ENCODE data around the gene CASKIN1.

CASKIN1 gene

DNA sequence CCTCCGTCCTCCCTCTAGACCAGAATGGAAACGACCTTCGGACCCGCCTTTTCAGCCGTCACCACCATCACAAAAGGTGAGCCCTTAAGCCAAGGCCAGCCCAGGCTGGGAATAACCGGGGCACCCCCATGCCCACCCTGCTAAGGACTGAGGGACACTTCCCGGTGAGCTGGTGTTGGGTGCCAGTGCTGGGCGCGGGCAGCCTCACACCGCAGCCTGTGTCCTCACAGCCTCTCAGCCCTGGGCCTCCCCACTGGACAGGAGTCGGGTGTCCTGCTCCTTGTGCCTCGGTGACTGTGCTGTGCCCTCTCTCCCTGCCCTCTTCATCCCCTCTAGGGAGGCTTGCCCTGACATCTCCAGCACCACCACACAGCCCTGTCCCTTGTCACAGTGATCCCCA lies 30.5 kb downstream of the CASKIN1 start:
- Histone ChIP-seq H3K79me2 (ENCODE audit: insufficient read depth, low read length) (peaks cover 50% of the 10 kb centered on the region), H3K4me2 (ENCODE audit: insufficient read depth, low read length) (no peak overlapping the region), H4K20me1 (ENCODE audit: insufficient read depth, low read length) (peaks cover 41% of the 10 kb centered on the region), H3K27me3 (ENCODE audit: insufficient read depth, low read length, poor library complexity) (no peaks in the 10 kb centered on the region), H3K9me3 (ENCODE audit: insufficient read depth, low read length, severe bottlenecking) (peaks cover 11% of the 10 kb centered on the region), H3K4me1 (ENCODE audit: insufficient read depth, low read length) (no peaks in the 10 kb centered on the region), H2AFZ (ENCODE audit: low read depth, low read length) (no peak overlapping the region), H3K9ac (ENCODE audit: low read depth, low read length) (no peak overlapping the region), H3K4me3 (ENCODE audit: low read depth in 1 of 2, low read length in 2 of 2) (no peak overlapping the region), H3K27ac (ENCODE audit: low read length) (no peak overlapping the region), H3K36me3 (ENCODE audit: insufficient read depth, low read length) (peaks cover 68% of the 10 kb centered on the region)
- DNase-seq (no peak), ATAC-seq (ENCODE audit: insufficient read depth, low read depth) (no peak)
- TF ChIP-seq, protein P1, sequence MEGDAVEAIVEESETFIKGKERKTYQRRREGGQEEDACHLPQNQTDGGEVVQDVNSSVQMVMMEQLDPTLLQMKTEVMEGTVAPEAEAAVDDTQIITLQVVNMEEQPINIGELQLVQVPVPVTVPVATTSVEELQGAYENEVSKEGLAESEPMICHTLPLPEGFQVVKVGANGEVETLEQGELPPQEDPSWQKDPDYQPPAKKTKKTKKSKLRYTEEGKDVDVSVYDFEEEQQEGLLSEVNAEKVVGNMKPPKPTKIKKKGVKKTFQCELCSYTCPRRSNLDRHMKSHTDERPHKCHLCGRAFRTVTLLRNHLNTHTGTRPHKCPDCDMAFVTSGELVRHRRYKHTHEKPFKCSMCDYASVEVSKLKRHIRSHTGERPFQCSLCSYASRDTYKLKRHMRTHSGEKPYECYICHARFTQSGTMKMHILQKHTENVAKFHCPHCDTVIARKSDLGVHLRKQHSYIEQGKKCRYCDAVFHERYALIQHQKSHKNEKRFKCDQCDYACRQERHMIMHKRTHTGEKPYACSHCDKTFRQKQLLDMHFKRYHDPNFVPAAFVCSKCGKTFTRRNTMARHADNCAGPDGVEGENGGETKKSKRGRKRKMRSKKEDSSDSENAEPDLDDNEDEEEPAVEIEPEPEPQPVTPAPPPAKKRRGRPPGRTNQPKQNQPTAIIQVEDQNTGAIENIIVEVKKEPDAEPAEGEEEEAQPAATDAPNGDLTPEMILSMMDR (IDR thresholded peaks at IDR 0.05; ENCODE audit: borderline replicate concordance, extremely low read depth, low read length, poor library complexity, severe bottlenecking) = no peak
- no peak for TF ChIP-seq EZH2 (IDR thresholded peaks at IDR 0.05; ENCODE audit: borderline replicate concordance, low read depth, low read length, severe bottlenecking)

DNA sequence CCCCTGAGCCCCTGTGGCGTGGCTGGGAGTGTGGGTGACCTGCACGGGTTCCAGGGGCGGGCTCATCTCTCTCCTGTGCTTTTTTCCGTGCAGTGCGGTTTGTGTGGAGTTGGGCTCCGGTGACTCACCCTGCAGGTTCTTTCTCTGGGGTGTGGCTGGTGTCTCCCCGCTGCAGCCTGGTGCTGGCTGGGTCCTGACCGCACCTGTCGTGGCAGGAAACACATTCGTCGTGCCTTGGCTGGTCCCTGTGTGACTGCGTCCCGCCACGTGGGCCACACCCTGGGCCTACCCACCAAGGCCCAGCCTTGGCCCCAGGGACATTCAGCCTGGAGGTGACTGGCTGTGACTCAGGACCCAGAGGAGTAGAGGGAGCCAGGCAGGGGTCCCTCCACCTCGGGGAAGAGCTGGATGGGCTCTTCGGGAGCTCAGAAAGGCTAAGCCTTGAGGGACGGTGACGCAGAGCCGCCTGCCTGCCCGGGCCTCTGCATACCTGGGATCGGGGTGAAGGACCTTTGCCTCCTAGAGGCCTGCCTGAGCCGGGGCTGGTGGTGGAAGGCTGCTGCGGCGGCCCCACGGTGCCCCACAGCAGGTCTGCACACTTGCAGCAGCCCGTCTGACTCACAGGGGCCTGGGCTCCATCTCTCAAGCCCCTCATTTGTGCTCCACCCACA lies 33.1 kb downstream of the CASKIN1 start:
- peaks cover 6% of the 10 kb centered on the region for H3K4me1 ChIP-seq (ENCODE audit: insufficient read depth, low read length)
- DNase-seq (no peak), ATAC-seq (ENCODE audit: insufficient read depth, low read depth) (no peak)

DNA sequence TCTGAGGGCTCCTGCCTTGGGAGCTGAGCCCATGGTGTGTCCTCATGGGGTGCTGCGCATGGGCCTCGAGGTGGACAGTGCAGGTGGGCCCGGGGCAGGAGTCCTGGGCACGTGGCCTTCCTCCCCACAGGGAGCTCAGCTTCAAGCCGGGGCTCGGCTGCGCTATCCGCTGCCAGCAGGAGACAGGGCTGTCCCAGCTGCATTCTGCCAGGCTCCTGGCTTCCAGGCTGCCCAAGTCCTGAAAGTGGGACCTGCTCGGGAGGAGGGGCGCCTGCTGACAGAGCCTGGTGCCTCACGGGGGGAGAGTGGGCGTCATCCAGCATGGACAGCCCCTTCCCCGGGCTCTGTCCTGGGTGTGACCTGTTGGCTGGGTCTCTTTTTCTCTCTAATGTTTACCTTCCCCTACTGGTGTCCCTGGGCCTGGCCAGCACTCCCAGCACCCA lies 33.7 kb downstream of the CASKIN1 start:
- H2AFZ ChIP-seq (ENCODE audit: low read depth, low read length) = no peak overlapping the region
- DNase-seq (no peak), ATAC-seq (ENCODE audit: insufficient read depth, low read depth) (no peak)
- peaks cover 13% of the 10 kb centered on the region for H3K4me1 ChIP-seq (ENCODE audit: insufficient read depth, low read length)
- no peak overlapping the region for H3K9ac ChIP-seq (ENCODE audit: low read depth, low read length)
- H3K4me3 ChIP-seq (ENCODE audit: low read depth in 1 of 2, low read length in 2 of 2) = no peak overlapping the region
- peaks cover 48% of the 10 kb centered on the region for H3K36me3 ChIP-seq (ENCODE audit: insufficient read depth, low read length)
- no peak overlapping the region for H3K4me2 ChIP-seq (ENCODE audit: insufficient read depth, low read length)
- peaks cover 11% of the 10 kb centered on the region for H3K9me3 ChIP-seq (ENCODE audit: insufficient read depth, low read length, severe bottlenecking)
- H3K27me3 ChIP-seq (ENCODE audit: insufficient read depth, low read length, poor library complexity) = no peaks in the 10 kb centered on the region
- TF ChIP-seq, protein P1 (IDR thresholded peaks at IDR 0.05; ENCODE audit: borderline replicate concordance, extremely low read depth, low read length, poor library complexity, severe bottlenecking) = no peak
- TF ChIP-seq EZH2 (IDR thresholded peaks at IDR 0.05; ENCODE audit: borderline replicate concordance, low read depth, low read length, severe bottlenecking) = no peak
- no peak overlapping the region for H3K27ac ChIP-seq (ENCODE audit: low read length)
- H4K20me1 ChIP-seq (ENCODE audit: insufficient read depth, low read length) = peaks cover 63% of the 10 kb centered on the region
- peaks cover 80% of the 10 kb centered on the region for H3K79me2 ChIP-seq (ENCODE audit: insufficient read depth, low read length)

More for the DNA sequence above, 33.1 kb downstream of the CASKIN1 start:
- TF ChIP-seq, protein P1 (IDR thresholded peaks at IDR 0.05; ENCODE audit: borderline replicate concordance, extremely low read depth, low read length, poor library complexity, severe bottlenecking) = no peak
- Histone ChIP-seq H3K27ac (ENCODE audit: low read length) (no peak overlapping the region), H3K27me3 (ENCODE audit: insufficient read depth, low read length, poor library complexity) (no peaks in the 10 kb centered on the region), H2AFZ (ENCODE audit: low read depth, low read length) (no peak overlapping the region), H3K9me3 (ENCODE audit: insufficient read depth, low read length, severe bottlenecking) (peaks cover 11% of the 10 kb centered on the region), H3K79me2 (ENCODE audit: insufficient read depth, low read length) (peaks cover 74% of the 10 kb centered on the region), H3K4me2 (ENCODE audit: insufficient read depth, low read length) (no peak overlapping the region), H3K4me3 (ENCODE audit: low read depth in 1 of 2, low read length in 2 of 2) (no peak overlapping the region; a peak in 1 of 4 replicates), H3K9ac (ENCODE audit: low read depth, low read length) (no peak overlapping the region), H3K36me3 (ENCODE audit: insufficient read depth, low read length) (peaks cover 48% of the 10 kb centered on the region), H4K20me1 (ENCODE audit: insufficient read depth, low read length) (peaks cover 63% of the 10 kb centered on the region)

Data from DND-41 (cell line).